Endothelial cell of umbilical vein (primary cell): ENCODE data around the gene GCLC.

Experiments used
- CTCF ChIP-seq, 2 donors: IDR thresholded peaks; 1 replicate in 1 of 2; 2 replicates in 1 of 2; pipeline ENCODE4 v1.5.1; 2011; ENCODE audit warnings: low read length in 2 of 2, mild to moderate bottlenecking in 2 of 2, moderate library complexity in 2 of 2, control low read depth in 1 of 2, inconsistent platforms in 1 of 2, low read depth in 1 of 2; ENCODE audit not compliant: insufficient read depth in 1 of 2; ENCODE audit errors: extremely low read depth in 1 of 2
- EZH2 ChIP-seq: IDR thresholded peaks from 2 replicates; pipeline ENCODE4 v1.6.1; 2012; ENCODE audit warnings: borderline replicate concordance, low read depth, mild to moderate bottlenecking, moderate library complexity, low read length, inconsistent platforms; ENCODE audit not compliant: severe bottlenecking
- MYC ChIP-seq: IDR thresholded peaks from one replicate; pipeline ENCODE4 v1.6.1; 2011; ENCODE audit warnings: mild to moderate bottlenecking, low read depth, low read length
- POLR2A ChIP-seq: IDR thresholded peaks from 2 replicates; pipeline ENCODE4 v1.6.1; 2012; ENCODE audit warnings: low read depth, mild to moderate bottlenecking, control low read depth, low read length
- POLR2AphosphoS5 ChIP-seq: IDR thresholded peaks from 2 replicates; pipeline ENCODE4 v1.6.1; 2012; ENCODE audit warnings: low read depth, mild to moderate bottlenecking, control low read depth, low read length, moderate library complexity; ENCODE audit not compliant: insufficient read depth

GRCh38 chr6:53544217-53544469, 758 bp downstream of the GCLC start:
- no peak for TF ChIP-seq CTCF (IDR thresholded peaks at IDR 0.05; ENCODE audit: extremely low read depth in 1 of 2, insufficient read depth in 1 of 2, low read depth in 1 of 2, low read length in 2 of 2)
- no peak for TF ChIP-seq MYC
- TF ChIP-seq POLR2A, result no peak
- TF ChIP-seq POLR2AphosphoS5, result no peak
- TF ChIP-seq EZH2, result no peak
